ENCODE measurements around the gene SGSM2.

- TF ChIP-seq REST (IDR thresholded peaks at IDR 0.05; ENCODE audit: borderline replicate concordance) (no peak), CTCF (IDR thresholded peaks at IDR 0.05; ENCODE audit: poor library complexity, severe bottlenecking) (no peak), POLR2AphosphoS5 (IDR thresholded peaks at IDR 0.05) (no peak), EZH2 (IDR thresholded peaks at IDR 0.05; ENCODE audit: borderline replicate concordance, insufficient read depth, low read length, poor library complexity, severe bottlenecking) (no peak), MXI1 (conservative IDR thresholded peaks at IDR 0.05; ENCODE audit: poor library complexity, severe bottlenecking) (no peak), RAD21 (conservative IDR thresholded peaks at IDR 0.05) (no peak), TAF1 (IDR thresholded peaks at IDR 0.05; ENCODE audit: low read depth) (no peak), EP300 (conservative IDR thresholded peaks at IDR 0.05; ENCODE audit: poor library complexity, severe bottlenecking) (no peak)
These were observed 58.9 kb downstream of the SGSM2 start for GRCh38 chr17:2396192-2396567.
